ENCODE data around the gene CEMIP2.

DNA sequence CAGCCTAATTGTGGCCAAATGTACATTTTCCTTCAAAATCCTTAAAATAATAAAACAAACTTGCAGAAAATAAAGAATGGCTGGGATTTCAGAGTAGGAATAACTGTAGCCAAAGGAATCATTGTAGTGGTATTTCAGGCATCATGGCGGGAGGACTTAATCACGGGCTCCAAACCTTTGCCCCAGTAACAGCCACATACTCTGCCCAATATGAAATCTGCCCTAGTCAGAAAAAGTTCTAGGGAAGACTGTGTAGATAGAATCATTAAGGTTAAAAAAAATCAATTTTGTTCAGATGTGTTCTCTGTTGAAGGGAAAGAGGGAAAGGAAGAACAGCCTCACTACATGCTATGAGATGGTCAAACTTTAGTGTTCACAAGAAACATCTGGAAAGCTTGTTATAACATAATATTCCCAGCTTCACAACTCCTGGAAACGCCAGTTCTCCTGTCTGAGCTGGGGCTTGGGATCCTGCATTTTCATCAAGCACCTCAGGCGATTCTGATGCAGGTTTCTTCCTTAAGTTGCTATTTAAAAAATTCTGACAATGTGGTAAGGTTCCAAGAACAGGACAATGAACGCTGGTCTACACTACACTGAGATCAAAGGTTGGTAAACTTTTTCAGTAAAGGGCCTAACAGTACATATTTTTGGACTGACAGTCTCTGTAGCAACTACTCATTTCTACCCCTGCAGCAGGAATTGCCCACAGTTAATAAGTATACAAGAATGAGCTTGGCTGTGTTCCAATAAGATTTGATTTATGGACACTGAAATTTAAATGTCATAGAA, 87.9 kb downstream of the CEMIP2 start:
- TF ChIP-seq, protein P1, sequence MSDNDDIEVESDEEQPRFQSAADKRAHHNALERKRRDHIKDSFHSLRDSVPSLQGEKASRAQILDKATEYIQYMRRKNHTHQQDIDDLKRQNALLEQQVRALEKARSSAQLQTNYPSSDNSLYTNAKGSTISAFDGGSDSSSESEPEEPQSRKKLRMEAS (CRISPR knock-in tag; IDR thresholded peaks at IDR 0.05) = no peak
- TF ChIP-seq NFYB (CRISPR knock-in tag; conservative IDR thresholded peaks at IDR 0.05; ENCODE audit: low read depth) = no peak
- TF ChIP-seq, protein P2, sequence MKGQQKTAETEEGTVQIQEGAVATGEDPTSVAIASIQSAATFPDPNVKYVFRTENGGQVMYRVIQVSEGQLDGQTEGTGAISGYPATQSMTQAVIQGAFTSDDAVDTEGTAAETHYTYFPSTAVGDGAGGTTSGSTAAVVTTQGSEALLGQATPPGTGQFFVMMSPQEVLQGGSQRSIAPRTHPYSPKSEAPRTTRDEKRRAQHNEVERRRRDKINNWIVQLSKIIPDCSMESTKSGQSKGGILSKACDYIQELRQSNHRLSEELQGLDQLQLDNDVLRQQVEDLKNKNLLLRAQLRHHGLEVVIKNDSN (CRISPR knock-in tag; IDR thresholded peaks at IDR 0.05) = no peak
- no peak for TF ChIP-seq JAZF1 (CRISPR knock-in tag; IDR thresholded peaks at IDR 0.05)
- no peak for TF ChIP-seq JUN (CRISPR knock-in tag; IDR thresholded peaks at IDR 0.05)
- TF ChIP-seq, protein P3, sequence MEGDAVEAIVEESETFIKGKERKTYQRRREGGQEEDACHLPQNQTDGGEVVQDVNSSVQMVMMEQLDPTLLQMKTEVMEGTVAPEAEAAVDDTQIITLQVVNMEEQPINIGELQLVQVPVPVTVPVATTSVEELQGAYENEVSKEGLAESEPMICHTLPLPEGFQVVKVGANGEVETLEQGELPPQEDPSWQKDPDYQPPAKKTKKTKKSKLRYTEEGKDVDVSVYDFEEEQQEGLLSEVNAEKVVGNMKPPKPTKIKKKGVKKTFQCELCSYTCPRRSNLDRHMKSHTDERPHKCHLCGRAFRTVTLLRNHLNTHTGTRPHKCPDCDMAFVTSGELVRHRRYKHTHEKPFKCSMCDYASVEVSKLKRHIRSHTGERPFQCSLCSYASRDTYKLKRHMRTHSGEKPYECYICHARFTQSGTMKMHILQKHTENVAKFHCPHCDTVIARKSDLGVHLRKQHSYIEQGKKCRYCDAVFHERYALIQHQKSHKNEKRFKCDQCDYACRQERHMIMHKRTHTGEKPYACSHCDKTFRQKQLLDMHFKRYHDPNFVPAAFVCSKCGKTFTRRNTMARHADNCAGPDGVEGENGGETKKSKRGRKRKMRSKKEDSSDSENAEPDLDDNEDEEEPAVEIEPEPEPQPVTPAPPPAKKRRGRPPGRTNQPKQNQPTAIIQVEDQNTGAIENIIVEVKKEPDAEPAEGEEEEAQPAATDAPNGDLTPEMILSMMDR (IDR thresholded peaks at IDR 0.05) = no peak
- TF ChIP-seq, protein P4, sequence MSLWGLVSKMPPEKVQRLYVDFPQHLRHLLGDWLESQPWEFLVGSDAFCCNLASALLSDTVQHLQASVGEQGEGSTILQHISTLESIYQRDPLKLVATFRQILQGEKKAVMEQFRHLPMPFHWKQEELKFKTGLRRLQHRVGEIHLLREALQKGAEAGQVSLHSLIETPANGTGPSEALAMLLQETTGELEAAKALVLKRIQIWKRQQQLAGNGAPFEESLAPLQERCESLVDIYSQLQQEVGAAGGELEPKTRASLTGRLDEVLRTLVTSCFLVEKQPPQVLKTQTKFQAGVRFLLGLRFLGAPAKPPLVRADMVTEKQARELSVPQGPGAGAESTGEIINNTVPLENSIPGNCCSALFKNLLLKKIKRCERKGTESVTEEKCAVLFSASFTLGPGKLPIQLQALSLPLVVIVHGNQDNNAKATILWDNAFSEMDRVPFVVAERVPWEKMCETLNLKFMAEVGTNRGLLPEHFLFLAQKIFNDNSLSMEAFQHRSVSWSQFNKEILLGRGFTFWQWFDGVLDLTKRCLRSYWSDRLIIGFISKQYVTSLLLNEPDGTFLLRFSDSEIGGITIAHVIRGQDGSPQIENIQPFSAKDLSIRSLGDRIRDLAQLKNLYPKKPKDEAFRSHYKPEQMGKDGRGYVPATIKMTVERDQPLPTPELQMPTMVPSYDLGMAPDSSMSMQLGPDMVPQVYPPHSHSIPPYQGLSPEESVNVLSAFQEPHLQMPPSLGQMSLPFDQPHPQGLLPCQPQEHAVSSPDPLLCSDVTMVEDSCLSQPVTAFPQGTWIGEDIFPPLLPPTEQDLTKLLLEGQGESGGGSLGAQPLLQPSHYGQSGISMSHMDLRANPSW (CRISPR knock-in tag; conservative IDR thresholded peaks at IDR 0.05; ENCODE audit: low read depth) = no peak
- TF ChIP-seq, protein P5, sequence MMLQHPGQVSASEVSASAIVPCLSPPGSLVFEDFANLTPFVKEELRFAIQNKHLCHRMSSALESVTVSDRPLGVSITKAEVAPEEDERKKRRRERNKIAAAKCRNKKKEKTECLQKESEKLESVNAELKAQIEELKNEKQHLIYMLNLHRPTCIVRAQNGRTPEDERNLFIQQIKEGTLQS (CRISPR knock-in tag; conservative IDR thresholded peaks at IDR 0.05) = no peak
